OCI-LY7 (cell line): ENCODE measurements around the gene RNF222. TPM values are rescaled to one million over a fixed set of nuclear protein-coding genes. Genes with fewer than 3 reads are reported as not detected.

Experiments
- BruUV-seq: library from RNA; stranded (reverse); fragments of 400-500 nt; replicated peaks from 2 replicates; lab custom pipeline; 2021; lab: Mats Ljungman, UMichigan
- CTCF ChIA-PET: fragments of 300-600 bp; sonication (Branson Sonifier 250); formaldehyde crosslinking; loops from one replicate; lab custom pipeline; 2022; ENCODE audit warnings: antibody characterized with exemption; ENCODE audit not compliant: unreplicated experiment; lab: Charles Lee
- POLR2A ChIA-PET: fragments of 300-600 bp; sonication (Branson Sonifier 250); formaldehyde crosslinking; loops from one replicate; lab custom pipeline; 2022; ENCODE audit warnings: antibody characterized with exemption; lab: Charles Lee
- DNase-seq: peaks from one replicate; pipeline ENCODE4 v3.0.0-alpha.2; 2015; ENCODE audit warnings: low spot score
- H2AFZ ChIP-seq: fragments of 200-600 bp; sonication (generic), shearing (Covaris generic); 2 replicates; pipeline ENCODE4 v1.6.1; 2014; ENCODE audit warnings: mild to moderate bottlenecking, antibody characterized with exemption, low read length, moderate library complexity
- H3K27ac ChIP-seq: fragments of 200-600 bp; sonication (generic); 2 replicates; pipeline ENCODE4 v1.5.1; 2014; ENCODE audit warnings: mixed run types, low read depth, mild to moderate bottlenecking, moderate library complexity, low read length, inconsistent platforms; ENCODE audit not compliant: poor library complexity, severe bottlenecking
- H3K36me3 ChIP-seq: fragments of 200-600 bp; sonication (generic); 2 replicates; pipeline ENCODE4 v1.6.1; 2014; ENCODE audit warnings: mild to moderate bottlenecking, antibody characterized with exemption, low read length, moderate library complexity, mixed read lengths; ENCODE audit not compliant: insufficient read depth
- H3K4me1 ChIP-seq: fragments of 200-600 bp; sonication (generic); 2 replicates; pipeline ENCODE4 v1.5.1; 2014; ENCODE audit warnings: mild to moderate bottlenecking, low read length; ENCODE audit not compliant: insufficient read depth, poor library complexity, severe bottlenecking
- H3K4me2 ChIP-seq: fragments of 200-600 bp; sonication (generic); 2 replicates; pipeline ENCODE4 v1.6.1; 2014; ENCODE audit warnings: mild to moderate bottlenecking, low read length
- H3K4me3 ChIP-seq: fragments of 200-600 bp; sonication (generic); 2 replicates; pipeline ENCODE4 v1.5.1; 2014; ENCODE audit warnings: mild to moderate bottlenecking, low read depth, low read length; ENCODE audit not compliant: poor library complexity, severe bottlenecking
- H3K79me2 ChIP-seq: fragments of 200-600 bp; sonication (generic); 2 replicates; pipeline ENCODE4 v1.6.1; 2016; ENCODE audit warnings: low read depth, mild to moderate bottlenecking, low read length, moderate library complexity, mixed read lengths; ENCODE audit not compliant: insufficient read depth
- H3K9me2 ChIP-seq: fragments of 200-600 bp; sonication (generic); 2 replicates; pipeline ENCODE4 v1.6.1; 2016; ENCODE audit warnings: mild to moderate bottlenecking, low read length, mixed read lengths; ENCODE audit not compliant: insufficient read depth
- H3K9me3 ChIP-seq: fragments of 200-600 bp; sonication (generic); 2 replicates; pipeline ENCODE4 v1.6.1; 2014; ENCODE audit warnings: mild to moderate bottlenecking, mixed run types, low read length, mixed read lengths
- H4K20me1 ChIP-seq: fragments of 200-600 bp; sonication (generic); 2 replicates; pipeline ENCODE4 v1.6.1; 2014; ENCODE audit warnings: mild to moderate bottlenecking, antibody characterized with exemption, low read length, moderate library complexity, mixed read lengths; ENCODE audit not compliant: insufficient read depth
- CTCF ChIP-seq: fragments of 200-600 bp; sonication (generic); conservative IDR thresholded peaks from 2 replicates; pipeline ENCODE4 v1.5.1; 2014; ENCODE audit warnings: mild to moderate bottlenecking, antibody characterized with exemption, low read length, moderate library complexity, mixed read lengths
- EZH2phosphoT487 ChIP-seq: fragments of 200-600 bp; sonication (generic); IDR thresholded peaks from 2 replicates; pipeline ENCODE4 v1.6.1; 2018; ENCODE audit warnings: low read depth, borderline replicate concordance, mild to moderate bottlenecking, mixed run types, antibody characterized with exemption, low read length, moderate library complexity, mixed read lengths
- intact Hi-C: fragments of 100-400 bp; cut with micrococcal nuclease; formaldehyde crosslinking; loops from one replicate; pipeline ENCODE4 v1.10.0; 2022; ENCODE audit not compliant: unreplicated experiment
- total RNA-seq, 2 experiments: library from RNA; depleted of rRNA in 1 of 2; stranded (reverse); fragments of >200 nt in 1 of 2; shearing (Covaris generic) in 1 of 2; gene quantifications; 2 replicates each; pipeline ENCODE4 v1.2.3, GENCODE V29; 2014 to 2022

Gene RNF222
- total RNA-seq, 2 experiments from 2014 or later, result 0.06 to 0.15 TPM

DNA sequence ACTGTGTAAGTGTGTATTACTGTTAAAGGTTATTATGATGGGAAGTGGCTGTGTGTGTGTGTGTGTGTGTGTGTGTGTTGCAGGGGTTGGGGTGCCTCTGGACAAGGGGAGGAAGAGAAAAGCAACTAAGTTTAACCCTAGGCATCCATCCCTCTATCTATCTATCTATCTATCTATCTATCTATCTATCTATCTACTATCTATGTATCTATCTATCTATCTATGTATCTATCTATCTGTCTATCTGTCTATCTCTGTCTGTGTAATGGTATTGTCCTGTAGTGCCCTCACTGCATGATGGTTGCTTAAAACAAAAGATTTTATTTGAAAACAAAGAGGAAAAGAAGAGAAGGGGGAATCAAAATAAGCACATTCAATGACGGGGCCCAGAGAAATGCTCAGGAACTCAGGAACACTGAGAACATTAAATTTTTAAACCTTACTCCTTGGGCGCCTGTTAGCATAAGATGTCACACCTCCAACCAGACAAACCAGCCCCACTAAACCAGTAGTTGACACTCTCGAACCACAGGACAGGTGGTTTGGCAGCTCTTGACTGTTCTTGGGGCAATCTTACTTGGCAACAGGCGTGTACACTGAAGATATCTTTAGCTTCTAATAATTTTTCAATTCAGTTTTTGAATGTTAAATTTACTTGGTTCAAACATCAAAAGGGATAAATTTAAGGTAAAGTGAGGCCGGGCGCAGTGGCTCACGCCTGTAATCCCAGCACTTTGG lies 9.5 kb downstream of the RNF222 start:
- Histone ChIP-seq H3K4me3 (no peak overlapping the region), H3K79me2 (peaks cover 9% of the 10 kb centered on the region; the same call in 1 of the 2 replicates), H3K9me2 (no peaks in the 10 kb centered on the region), H3K4me1 (peaks cover 11% of the 10 kb centered on the region), H3K27ac (no peak overlapping the region), H3K9me3 (no peaks in the 10 kb centered on the region), H2AFZ (no peak overlapping the region), H3K4me2 (no peak overlapping the region), H3K36me3 (no peaks in the 10 kb centered on the region), H4K20me1 (no peaks in the 10 kb centered on the region)
- no peak for DNase-seq
- BruUV-seq, result no TSS peak
- TF ChIP-seq CTCF (no peak), EZH2phosphoT487 (no peak)
- POLR2A ChIA-PET, result no interaction called here
- intact Hi-C loops, result loop anchor here (10.0 kb wide), 1 partner anchor 357 kb away; the partner anchor contains the start of gene CCDC42
- CTCF ChIA-PET, result no interaction called here

DNA sequence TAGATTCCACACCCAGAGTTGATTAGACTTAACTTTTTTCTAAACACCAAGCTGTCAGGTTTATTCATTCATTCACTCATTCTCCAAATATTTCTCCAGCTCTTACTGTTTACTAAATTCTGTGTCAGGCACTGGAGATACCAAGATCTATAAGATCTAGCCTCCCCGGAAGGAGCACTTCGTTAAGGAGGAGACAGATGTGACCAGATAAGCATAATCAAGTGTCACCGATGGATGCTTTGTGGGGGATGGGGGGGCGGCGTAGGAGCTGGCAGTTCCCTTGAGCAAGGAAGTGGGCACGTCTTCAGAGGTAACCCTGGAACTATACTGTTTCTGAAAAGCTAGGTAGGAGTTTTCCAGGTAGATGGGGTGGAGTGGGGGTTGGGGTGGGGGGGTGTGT lies 10.8 kb downstream of the RNF222 start:
- CTCF ChIA-PET, result no interaction called here
- Histone ChIP-seq H4K20me1 (peaks cover 5% of the 10 kb centered on the region), H3K9me2 (no peaks in the 10 kb centered on the region), H3K4me3 (no peak overlapping the region), H3K4me2 (no peak overlapping the region), H3K27ac (no peak overlapping the region), H3K36me3 (peaks cover 11% of the 10 kb centered on the region), H3K9me3 (no peaks in the 10 kb centered on the region), H3K79me2 (peaks cover 21% of the 10 kb centered on the region), H2AFZ (no peak overlapping the region), H3K4me1 (peaks cover 11% of the 10 kb centered on the region)
- POLR2A ChIA-PET, result no interaction called here
- intact Hi-C loops, result loop anchor here (10.0 kb wide), 1 partner anchor 358 kb away; the partner anchor contains the start of gene CCDC42
- TF ChIP-seq EZH2phosphoT487, result no peak
- no TSS peak for BruUV-seq
- no peak for DNase-seq

DNA sequence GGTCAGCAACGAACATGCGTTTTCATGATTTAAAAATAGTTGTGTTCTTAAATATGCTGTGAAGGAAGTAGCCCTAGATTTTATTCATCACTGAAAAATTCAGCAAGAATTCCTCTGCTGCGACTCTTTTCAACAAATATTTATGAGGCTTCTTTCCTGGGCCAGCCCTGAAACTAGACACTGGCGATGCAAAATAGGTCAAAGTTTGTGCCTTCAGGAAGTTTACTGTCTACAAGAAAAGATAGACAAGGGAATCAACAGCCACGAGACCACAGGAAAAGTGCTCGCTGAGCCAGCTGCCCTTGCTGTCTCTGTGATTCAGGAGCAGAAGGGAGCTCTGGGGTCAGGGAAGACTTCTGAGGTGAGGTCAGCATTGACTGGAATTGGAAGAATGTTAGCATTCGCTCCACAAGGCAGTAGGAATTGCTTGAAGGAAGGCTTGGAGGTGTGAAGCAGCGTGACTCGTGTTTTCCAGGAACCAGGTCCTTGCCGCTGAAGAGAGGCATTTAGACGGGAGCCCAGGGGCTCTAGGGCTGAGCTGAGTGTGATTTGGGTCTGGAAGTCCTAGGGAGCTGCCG lies 12.7 kb downstream of the RNF222 start:
- no peaks in the 10 kb centered on the region for H3K9me3 ChIP-seq
- BruUV-seq, result no TSS peak

More for the DNA sequence above, 12.7 kb downstream of the RNF222 start:
- peak overlapping the region; percentile 76 for H3K4me2 ChIP-seq
- H3K36me3 ChIP-seq, result peaks cover 30% of the 10 kb centered on the region
- intact Hi-C loops, result loop anchor here (5.0 to 10.0 kb wide), 2 partner anchors 138 to 360 kb away; partner anchors contain the start of genes CCDC42, CTC1 and PFAS
- peak overlapping the region; percentile 78 for H3K4me3 ChIP-seq
- TF ChIP-seq CTCF, result no peak
- TF ChIP-seq EZH2phosphoT487, result no peak
- H3K79me2 ChIP-seq, result peaks cover 41% of the 10 kb centered on the region
- H3K4me1 ChIP-seq, result peaks cover 28% of the 10 kb centered on the region
- no peak overlapping the region for H2AFZ ChIP-seq
- no peak overlapping the region for H3K27ac ChIP-seq
- no peak for DNase-seq
- H4K20me1 ChIP-seq, result peaks cover 22% of the 10 kb centered on the region
- no peaks in the 10 kb centered on the region for H3K9me2 ChIP-seq
- POLR2A ChIA-PET, result no interaction called here
- CTCF ChIA-PET, result no interaction called here
